ENCODE measurements around the gene PPM1A. TPM values are rescaled to one million over a fixed set of nuclear protein-coding genes. Genes with fewer than 3 reads are reported as not detected.

Gene PPM1A
- total and polyA plus RNA-seq, 2 of the 8 experiments (the other 6 are each of a cell fraction or from before 2014, with no cell fraction given), result 14.0 to 51.2 TPM

- no peak overlapping the region for H4K8ac ChIP-seq (ENCODE audit: extremely low read depth, insufficient read depth, low read length)
- no peak overlapping the region for H2BK120ac ChIP-seq (replicated peaks; ENCODE audit: low read depth, low read length)
- CTCF ChIA-PET (ENCODE audit: partially characterized antibody), result interaction anchor here (0.9 kb wide), 1 partner anchor 89 kb away, joined by 3 read pairs; no protein-coding TSS in a partner anchor
- POLR2A ChIA-PET (ENCODE audit: partially characterized antibody), result no interaction called here
- peaks cover 3 to 4% (median 4%) of the 10 kb centered on the region in 4 experiments; a peak in 5 of 7 replicates for H3K4me1 ChIP-seq (replicated peaks in 1 of 4; ENCODE audit: control insufficient read depth in 3 of 4, insufficient read depth in 4 of 4, low read length in 3 of 4)
- no peak for FAIRE-seq
- no peak overlapping the region for H4K91ac ChIP-seq (replicated peaks; ENCODE audit: insufficient read length, low read length)
- H3K4ac ChIP-seq (replicated peaks; ENCODE audit: insufficient read length, low read depth, low read length), result no peak overlapping the region
- 91% methylated on average over 2 of the region's 2 CpGs; no CpG with 5 or more reads in 1 of the 2 experiments for WGBS, 2 experiments (ENCODE audit: extremely low coverage in 1 of 2, insufficient coverage in 1 of 2, insufficient read length in 1 of 2, insufficient replicate concordance in 2 of 2, low coverage in 1 of 2, low lambda C conversion rate in 2 of 2, missing lambda C conversion rate in 1 of 2)
- H3K27ac ChIP-seq (ENCODE audit: low read depth, low read length), result no peak overlapping the region
- H3K79me1 ChIP-seq (ENCODE audit: low read depth, low read length), result no peaks in the 10 kb centered on the region
- H2AK5ac ChIP-seq (ENCODE audit: low read depth, low read length), result no peak overlapping the region
- no peak for TF ChIP-seq NRF1 (IDR thresholded peaks at IDR 0.05; ENCODE audit: low read depth, low read length)
- TF ChIP-seq CREB1 (IDR thresholded peaks at IDR 0.05), result no peak
- no peak for TF ChIP-seq NANOG (IDR thresholded peaks at IDR 0.05; ENCODE audit: insufficient read depth, low read depth, low read length, poor library complexity, severe bottlenecking)
- TF ChIP-seq JUND (IDR thresholded peaks at IDR 0.05; ENCODE audit: low read length), result no peak
- TF ChIP-seq SIRT6 (IDR thresholded peaks at IDR 0.05; ENCODE audit: low read length), result no peak
- TF ChIP-seq TAF1 (IDR thresholded peaks at IDR 0.05; ENCODE audit: low read depth, low read length), result no peak
- no peak for TF ChIP-seq EGR1 (IDR thresholded peaks at IDR 0.05; ENCODE audit: borderline replicate concordance, low read depth, low read length)
- no peak for TF ChIP-seq TEAD4 (IDR thresholded peaks at IDR 0.05; ENCODE audit: low read depth, low read length)
- TF ChIP-seq SUZ12 (IDR thresholded peaks at IDR 0.05; ENCODE audit: low read length), result no peak
- TF ChIP-seq HDAC6 (IDR thresholded peaks at IDR 0.05; ENCODE audit: low read depth, low read length), result no peak
- TF ChIP-seq JUN (IDR thresholded peaks at IDR 0.05; ENCODE audit: low read depth, low read length), result no peak
- no peak for TF ChIP-seq RFX5 (IDR thresholded peaks at IDR 0.05; ENCODE audit: borderline replicate concordance, low read depth, low read length)
- H3K23ac ChIP-seq (ENCODE audit: insufficient read length), result no peak overlapping the region
- no peak for DNase-seq (ENCODE audit: low read depth in 1 of 2, low spot score in 2 of 2)
- no peaks in the 10 kb centered on the region for H3K36me3 ChIP-seq (ENCODE audit: control insufficient read depth in 2 of 4, insufficient read depth in 4 of 4, low read length in 3 of 4)
- no peak overlapping the region for H3K9ac ChIP-seq (replicated peaks in 1 of 4; ENCODE audit: extremely low read depth in 1 of 4, low read depth in 3 of 4, low read length in 3 of 4)
- no peaks in the 10 kb centered on the region for H4K20me1 ChIP-seq (replicated peaks in 1 of 2; ENCODE audit: control insufficient read depth in 1 of 2, insufficient read depth in 2 of 2, low read length in 2 of 2)
- no peaks in the 10 kb centered on the region for H3K79me2 ChIP-seq (ENCODE audit: control insufficient read depth in 1 of 2, insufficient read depth in 2 of 2, low read length in 2 of 2)
- H2BK15ac ChIP-seq (ENCODE audit: low read length), result peak overlapping the region; percentile 66
- no peak overlapping the region for H3K4me3 ChIP-seq (ENCODE audit: extremely low read depth in 1 of 4, insufficient read depth in 2 of 4, low read depth in 3 of 4, low read length in 4 of 4)
- no peaks in the 10 kb centered on the region for H3K23me2 ChIP-seq (ENCODE audit: low read depth, low read length)
- no peak overlapping the region for H3K56ac ChIP-seq (replicated peaks; ENCODE audit: insufficient read length, low read depth, low read length)
- H3K27me3 ChIP-seq (replicated peaks in 1 of 4; ENCODE audit: control insufficient read depth in 3 of 4, extremely low read depth in 1 of 4, insufficient read depth in 3 of 4, low read length in 3 of 4), result no peaks in the 10 kb centered on the region
- H2BK5ac ChIP-seq (ENCODE audit: low read depth, low read length), result no peak overlapping the region
- no peak overlapping the region for H3K4me2 ChIP-seq (ENCODE audit: insufficient read depth in 1 of 2, low read depth in 2 of 2, low read length in 2 of 2)
- no peak overlapping the region for H4K5ac ChIP-seq (ENCODE audit: insufficient read length, low read depth, low read length)
- no peak overlapping the region for H2AFZ ChIP-seq (ENCODE audit: low read length)
- no peaks in the 10 kb centered on the region for H3K9me3 ChIP-seq (ENCODE audit: insufficient read depth in 2 of 2, low read depth in 1 of 2, low read length in 1 of 2)
- no peak overlapping the region for H3K14ac ChIP-seq (ENCODE audit: insufficient read length)
- H2BK20ac ChIP-seq (ENCODE audit: low read length), result 0 out of 2 replicates have a peak overlapping the region, but pooled peaks have one; percentile 43
- no peak overlapping the region for H3K18ac ChIP-seq (ENCODE audit: extremely low read depth, low read length)
- H2BK12ac ChIP-seq (ENCODE audit: low read depth, low read length), result 0 out of 2 replicates have a peak overlapping the region, but pooled peaks have one; percentile 14
These were observed 6.6 kb upstream of the PPM1A start for GRCh38 chr14:60242429-60242828.

All from H1 (cell line).